ENCODE results near the gene EVC2. TPM values are rescaled to one million over a fixed set of nuclear protein-coding genes. Genes with fewer than 3 reads are reported as not detected.

The EVC2 gene
- polyA plus RNA-seq, 1 donor from 2014 or later = 0.27 TPM

DNA sequence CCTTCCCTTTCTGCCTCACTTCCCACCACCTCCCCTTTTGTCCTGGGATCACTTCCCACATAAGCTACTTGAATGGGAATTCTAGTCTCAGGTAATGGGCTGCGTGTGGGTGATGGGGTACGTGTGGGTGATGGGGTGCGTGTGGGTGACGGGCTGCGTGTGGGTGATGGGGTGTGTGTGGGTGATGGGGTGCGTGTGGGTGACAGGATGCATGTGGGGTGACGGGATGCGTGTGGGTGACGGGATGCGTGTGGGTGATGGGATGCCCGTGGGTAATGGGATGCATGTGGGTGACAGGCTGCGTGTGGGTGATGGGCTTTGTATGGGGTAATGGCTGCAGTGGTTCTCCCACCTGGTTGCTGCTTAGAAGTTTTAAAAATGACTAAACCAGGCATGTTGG is 43.6 kb downstream of the EVC2 start:
- H4K20me1 ChIP-seq (ENCODE audit: insufficient read depth) = no peaks in the 10 kb centered on the region
- no peaks in the 10 kb centered on the region for H3K27me3 ChIP-seq (ENCODE audit: insufficient read depth, low read depth, low read length)
- H3K9me3 ChIP-seq (ENCODE audit: low read length) = no peaks in the 10 kb centered on the region
- H3K9me2 ChIP-seq (ENCODE audit: insufficient read depth, low read length) = no peaks in the 10 kb centered on the region
- TF ChIP-seq RAD21 (conservative IDR thresholded peaks at IDR 0.05) = no peak
- no peak for TF ChIP-seq EZH2 (IDR thresholded peaks at IDR 0.05; ENCODE audit: borderline replicate concordance, insufficient read depth, low read length, poor library complexity, severe bottlenecking)
- no peak for TF ChIP-seq POLR2AphosphoS5 (IDR thresholded peaks at IDR 0.05)
- no peak for TF ChIP-seq SMC3 (conservative IDR thresholded peaks at IDR 0.05; ENCODE audit: poor library complexity)
- TF ChIP-seq, protein P1, sequence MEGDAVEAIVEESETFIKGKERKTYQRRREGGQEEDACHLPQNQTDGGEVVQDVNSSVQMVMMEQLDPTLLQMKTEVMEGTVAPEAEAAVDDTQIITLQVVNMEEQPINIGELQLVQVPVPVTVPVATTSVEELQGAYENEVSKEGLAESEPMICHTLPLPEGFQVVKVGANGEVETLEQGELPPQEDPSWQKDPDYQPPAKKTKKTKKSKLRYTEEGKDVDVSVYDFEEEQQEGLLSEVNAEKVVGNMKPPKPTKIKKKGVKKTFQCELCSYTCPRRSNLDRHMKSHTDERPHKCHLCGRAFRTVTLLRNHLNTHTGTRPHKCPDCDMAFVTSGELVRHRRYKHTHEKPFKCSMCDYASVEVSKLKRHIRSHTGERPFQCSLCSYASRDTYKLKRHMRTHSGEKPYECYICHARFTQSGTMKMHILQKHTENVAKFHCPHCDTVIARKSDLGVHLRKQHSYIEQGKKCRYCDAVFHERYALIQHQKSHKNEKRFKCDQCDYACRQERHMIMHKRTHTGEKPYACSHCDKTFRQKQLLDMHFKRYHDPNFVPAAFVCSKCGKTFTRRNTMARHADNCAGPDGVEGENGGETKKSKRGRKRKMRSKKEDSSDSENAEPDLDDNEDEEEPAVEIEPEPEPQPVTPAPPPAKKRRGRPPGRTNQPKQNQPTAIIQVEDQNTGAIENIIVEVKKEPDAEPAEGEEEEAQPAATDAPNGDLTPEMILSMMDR (IDR thresholded peaks at IDR 0.05; ENCODE audit: poor library complexity, severe bottlenecking) = no peak
- TF ChIP-seq MXI1 (conservative IDR thresholded peaks at IDR 0.05; ENCODE audit: poor library complexity, severe bottlenecking) = no peak
- TF ChIP-seq, protein P2, sequence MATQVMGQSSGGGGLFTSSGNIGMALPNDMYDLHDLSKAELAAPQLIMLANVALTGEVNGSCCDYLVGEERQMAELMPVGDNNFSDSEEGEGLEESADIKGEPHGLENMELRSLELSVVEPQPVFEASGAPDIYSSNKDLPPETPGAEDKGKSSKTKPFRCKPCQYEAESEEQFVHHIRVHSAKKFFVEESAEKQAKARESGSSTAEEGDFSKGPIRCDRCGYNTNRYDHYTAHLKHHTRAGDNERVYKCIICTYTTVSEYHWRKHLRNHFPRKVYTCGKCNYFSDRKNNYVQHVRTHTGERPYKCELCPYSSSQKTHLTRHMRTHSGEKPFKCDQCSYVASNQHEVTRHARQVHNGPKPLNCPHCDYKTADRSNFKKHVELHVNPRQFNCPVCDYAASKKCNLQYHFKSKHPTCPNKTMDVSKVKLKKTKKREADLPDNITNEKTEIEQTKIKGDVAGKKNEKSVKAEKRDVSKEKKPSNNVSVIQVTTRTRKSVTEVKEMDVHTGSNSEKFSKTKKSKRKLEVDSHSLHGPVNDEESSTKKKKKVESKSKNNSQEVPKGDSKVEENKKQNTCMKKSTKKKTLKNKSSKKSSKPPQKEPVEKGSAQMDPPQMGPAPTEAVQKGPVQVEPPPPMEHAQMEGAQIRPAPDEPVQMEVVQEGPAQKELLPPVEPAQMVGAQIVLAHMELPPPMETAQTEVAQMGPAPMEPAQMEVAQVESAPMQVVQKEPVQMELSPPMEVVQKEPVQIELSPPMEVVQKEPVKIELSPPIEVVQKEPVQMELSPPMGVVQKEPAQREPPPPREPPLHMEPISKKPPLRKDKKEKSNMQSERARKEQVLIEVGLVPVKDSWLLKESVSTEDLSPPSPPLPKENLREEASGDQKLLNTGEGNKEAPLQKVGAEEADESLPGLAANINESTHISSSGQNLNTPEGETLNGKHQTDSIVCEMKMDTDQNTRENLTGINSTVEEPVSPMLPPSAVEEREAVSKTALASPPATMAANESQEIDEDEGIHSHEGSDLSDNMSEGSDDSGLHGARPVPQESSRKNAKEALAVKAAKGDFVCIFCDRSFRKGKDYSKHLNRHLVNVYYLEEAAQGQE (IDR thresholded peaks at IDR 0.05; ENCODE audit: borderline replicate concordance) = no peak
- TF ChIP-seq TAF1 (IDR thresholded peaks at IDR 0.05; ENCODE audit: low read depth) = no peak
- TF ChIP-seq EP300 (conservative IDR thresholded peaks at IDR 0.05; ENCODE audit: poor library complexity, severe bottlenecking) = no peak
- H2AFZ ChIP-seq (ENCODE audit: low read depth, low read length) = no peak overlapping the region
- H3K4me3 ChIP-seq (ENCODE audit: low read length) = no peak overlapping the region
- H3K9ac ChIP-seq (ENCODE audit: low read length) = no peak overlapping the region
- peaks cover 4% of the 10 kb centered on the region for H3F3A ChIP-seq (ENCODE audit: insufficient read depth, low read length, poor library complexity, severe bottlenecking)
- H3K36me3 ChIP-seq (ENCODE audit: insufficient read depth, low read length) = no peaks in the 10 kb centered on the region
- no peak overlapping the region for H3K27ac ChIP-seq (ENCODE audit: low read length)
- no peaks in the 10 kb centered on the region for H3K79me2 ChIP-seq (replicated peaks; ENCODE audit: insufficient read depth, low read length)
- no peak overlapping the region for H3K4me2 ChIP-seq (ENCODE audit: low read length)

GRCh38 chr4:5662555-5662954 is 45.8 kb downstream of the EVC2 start:
- TF ChIP-seq, protein P2 (IDR thresholded peaks at IDR 0.05; ENCODE audit: borderline replicate concordance) = no peak
- TF ChIP-seq SMC3 (conservative IDR thresholded peaks at IDR 0.05; ENCODE audit: poor library complexity) = no peak
- TF ChIP-seq, protein P1 (IDR thresholded peaks at IDR 0.05; ENCODE audit: poor library complexity, severe bottlenecking) = no peak
- no peak for TF ChIP-seq POLR2AphosphoS5 (IDR thresholded peaks at IDR 0.05)
- TF ChIP-seq RAD21 (conservative IDR thresholded peaks at IDR 0.05) = no peak
- TF ChIP-seq MXI1 (conservative IDR thresholded peaks at IDR 0.05; ENCODE audit: poor library complexity, severe bottlenecking) = no peak
- TF ChIP-seq TAF1 (IDR thresholded peaks at IDR 0.05; ENCODE audit: low read depth) = no peak
- TF ChIP-seq EP300 (conservative IDR thresholded peaks at IDR 0.05; ENCODE audit: poor library complexity, severe bottlenecking) = no peak
- TF ChIP-seq EZH2 (IDR thresholded peaks at IDR 0.05; ENCODE audit: borderline replicate concordance, insufficient read depth, low read length, poor library complexity, severe bottlenecking) = no peak

More at GRCh38 chr4:5662555-5662954, 45.8 kb downstream of the EVC2 start:
- Histone ChIP-seq H3K9ac (ENCODE audit: low read length) (no peak overlapping the region), H3K4me3 (ENCODE audit: low read length) (no peak overlapping the region), H3K9me2 (ENCODE audit: insufficient read depth, low read length) (no peaks in the 10 kb centered on the region), H3K27me3 (ENCODE audit: insufficient read depth, low read depth, low read length) (no peaks in the 10 kb centered on the region), H3K9me3 (ENCODE audit: low read length) (no peaks in the 10 kb centered on the region), H4K20me1 (ENCODE audit: insufficient read depth) (no peaks in the 10 kb centered on the region), H3K79me2 (replicated peaks; ENCODE audit: insufficient read depth, low read length) (no peaks in the 10 kb centered on the region), H3K36me3 (ENCODE audit: insufficient read depth, low read length) (no peaks in the 10 kb centered on the region), H3K4me2 (ENCODE audit: low read length) (no peak overlapping the region), H3K27ac (ENCODE audit: low read length) (no peak overlapping the region), H2AFZ (ENCODE audit: low read depth, low read length) (no peak overlapping the region), H3F3A (ENCODE audit: insufficient read depth, low read length, poor library complexity, severe bottlenecking) (peaks cover 9% of the 10 kb centered on the region)
